GM18507 (cell line): ENCODE data around the gene NOTCH1.

Experiments used
- DNase-seq: peaks from one replicate; pipeline ENCODE4 v3.0.0; 2011; ENCODE audit warnings: low read depth; ENCODE audit not compliant: insufficient read length; ENCODE audit errors: extremely low spot score
- FAIRE-seq: peaks from 2 replicates; lab custom pipeline; 2011; peaks lifted over from hg19 to GRCh38; lab: Jason Lieb, UNC

The NOTCH1 gene

DNA sequence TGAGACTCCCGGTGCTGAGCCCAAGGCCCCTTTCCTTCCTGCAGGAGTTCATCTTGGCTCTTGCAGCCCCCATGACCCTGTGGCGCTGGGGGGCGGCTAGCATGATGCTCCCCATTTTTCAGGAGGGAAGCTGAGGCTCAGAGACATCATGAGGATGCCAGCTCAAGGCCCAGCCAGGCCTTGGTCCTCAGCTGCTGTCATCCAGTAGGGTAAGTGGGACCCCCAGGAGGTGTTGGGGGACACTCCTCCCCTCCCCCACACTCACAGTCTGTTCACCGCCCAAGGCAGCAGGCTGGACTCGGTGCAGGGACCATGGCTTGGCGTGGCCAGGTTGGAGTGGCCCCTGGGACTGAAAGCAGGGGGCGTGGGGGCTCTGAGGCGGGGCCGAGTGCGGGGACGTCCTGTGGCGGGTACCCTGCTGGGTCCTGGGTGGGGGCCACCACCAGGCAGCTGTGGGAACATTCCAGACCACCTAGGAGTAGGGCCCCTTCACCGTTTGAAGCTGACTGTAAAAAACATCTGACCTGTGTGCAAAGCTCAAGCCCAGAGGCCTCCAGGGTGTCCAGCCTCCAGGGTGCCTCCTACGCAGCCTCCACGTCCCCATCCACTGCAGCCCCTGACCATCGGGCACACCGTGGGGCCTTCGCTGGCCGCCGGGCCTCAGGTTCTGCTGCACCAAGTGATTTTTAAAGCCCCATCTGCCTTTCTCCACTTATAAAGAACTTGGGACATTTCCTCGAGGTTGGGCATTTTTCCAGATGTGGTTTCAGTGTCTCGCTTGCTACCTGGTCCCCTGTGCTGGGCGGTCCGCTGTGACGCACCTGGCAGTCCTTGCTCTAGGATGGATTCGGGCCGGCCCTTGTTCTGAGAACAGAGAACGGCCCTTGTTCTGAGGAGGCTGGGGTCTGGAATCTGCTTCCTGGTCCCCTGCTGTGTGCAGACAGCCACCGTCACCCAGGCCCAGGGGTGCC is 3.4 kb upstream of the NOTCH1 start:
- no peak for FAIRE-seq
- no peak for DNase-seq

GRCh38 chr9:136547508-136548215 is 1.8 kb upstream of the NOTCH1 start:
- DNase-seq (no peak), FAIRE-seq (no peak)

GRCh38 chr9:136546697-136547501 is 1.1 kb upstream of the NOTCH1 start:
- peak; percentile 36 for FAIRE-seq
- no peak for DNase-seq

- no peak for DNase-seq
- FAIRE-seq = no peak
Observed at GRCh38 chr9:136545692-136545964, 220 bp downstream of the NOTCH1 start.

GRCh38 chr9:136544964-136545691 is 720 bp downstream of the NOTCH1 start:
- FAIRE-seq (peak; percentile 75), DNase-seq (no peak)

DNA sequence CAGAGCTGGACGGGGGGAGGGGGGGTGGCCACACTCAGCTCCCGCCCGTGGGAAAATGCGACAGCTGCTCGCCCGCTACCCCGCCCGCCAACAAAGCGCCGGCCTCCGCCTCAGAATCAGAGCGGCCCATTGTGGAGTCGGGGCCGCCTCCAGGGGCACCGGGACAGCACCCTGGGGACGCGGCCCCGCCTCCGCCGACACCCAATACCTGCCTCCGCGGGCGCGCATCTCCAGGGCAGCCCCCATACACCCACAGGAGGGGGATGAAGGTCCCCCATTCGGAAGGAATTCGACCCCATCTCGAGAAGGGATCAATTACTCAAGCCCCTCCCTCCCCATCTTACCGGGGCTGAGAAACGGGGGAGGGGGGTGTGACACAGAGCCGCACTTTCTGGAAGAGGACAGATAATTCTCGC is 1.3 kb downstream of the NOTCH1 start:
- DNase-seq (no peak), FAIRE-seq (peak; percentile 52)

DNA sequence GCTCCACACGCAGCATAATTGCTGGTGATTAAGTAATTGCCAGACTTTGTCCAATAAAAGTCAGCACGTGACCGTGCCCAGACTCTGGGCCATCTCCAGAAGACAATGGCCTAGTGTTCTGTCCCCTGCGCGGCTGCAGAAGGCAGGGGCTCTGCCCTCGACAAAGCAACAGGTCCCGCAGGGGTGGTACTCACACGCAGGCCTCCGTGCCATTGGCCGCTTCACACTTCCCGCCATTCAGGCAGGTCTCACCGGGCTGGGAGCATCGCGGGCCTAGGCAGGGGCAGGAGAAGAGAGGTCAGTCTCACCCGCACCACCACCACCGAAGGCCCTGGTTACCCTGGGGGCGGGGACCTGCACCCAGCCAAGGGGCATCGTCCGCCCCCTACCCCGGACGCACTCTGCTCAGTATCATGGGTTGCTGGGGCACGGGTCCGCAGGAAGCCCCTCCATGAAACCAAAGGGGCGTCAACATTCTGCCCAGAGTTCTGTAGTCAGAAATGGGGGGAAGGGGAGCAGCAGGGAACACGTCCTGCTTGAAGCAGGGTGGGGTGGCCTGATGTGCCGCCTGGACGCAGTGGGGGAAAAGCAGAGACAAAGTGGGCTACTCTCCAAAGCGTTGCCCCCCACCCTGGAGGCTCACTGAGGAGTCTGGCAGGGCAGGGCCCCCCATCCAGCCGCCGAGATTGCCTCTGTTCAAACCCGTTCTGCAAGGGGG is 1.9 kb downstream of the NOTCH1 start:
- FAIRE-seq (no peak), DNase-seq (no peak)

DNA sequence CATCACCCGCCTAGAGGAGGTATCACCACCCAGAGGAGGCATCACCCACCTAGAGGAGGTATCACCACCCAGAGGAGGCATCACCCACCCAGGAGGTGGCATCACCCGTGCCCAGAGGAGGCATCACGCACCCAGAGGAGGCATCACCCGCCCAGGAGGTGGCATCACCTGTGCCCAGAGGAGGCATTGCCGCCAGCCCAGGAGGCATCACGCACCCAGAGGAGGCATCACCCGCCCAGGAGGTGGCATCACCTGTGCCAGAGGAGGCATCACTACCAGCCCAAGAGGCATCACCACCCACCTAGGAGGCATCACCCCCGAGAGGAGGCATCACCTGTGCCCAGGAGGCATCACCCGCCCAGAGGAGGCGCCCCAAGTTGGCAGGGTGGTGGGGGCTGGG is 2.6 kb downstream of the NOTCH1 start:
- no peak for FAIRE-seq
- DNase-seq = no peak

- DNase-seq (no peak), FAIRE-seq (no peak)
Observed at GRCh38 chr9:136542241-136543040, 3.4 kb downstream of the NOTCH1 start.

DNA sequence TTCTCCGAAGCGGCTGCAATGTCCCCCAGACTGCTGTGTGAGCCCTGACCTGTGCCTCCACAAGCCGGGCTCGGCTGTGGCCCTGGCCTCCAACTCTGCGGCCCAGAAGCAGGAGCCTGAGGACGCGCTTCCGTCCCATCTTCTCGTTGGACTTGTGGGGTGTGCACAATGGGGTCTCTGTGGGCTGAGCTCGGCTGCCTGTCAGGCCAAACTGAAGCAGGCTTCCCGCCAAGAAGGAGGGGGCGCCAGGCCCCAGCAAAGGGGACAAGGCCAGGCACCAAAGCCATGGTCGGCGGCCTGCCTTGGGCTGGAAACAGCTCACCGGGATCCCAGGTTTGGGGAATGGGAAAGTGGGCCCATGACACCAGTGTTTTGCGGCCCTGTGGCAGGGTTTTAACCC is 4.1 kb downstream of the NOTCH1 start:
- no peak for DNase-seq
- FAIRE-seq = no peak

DNA sequence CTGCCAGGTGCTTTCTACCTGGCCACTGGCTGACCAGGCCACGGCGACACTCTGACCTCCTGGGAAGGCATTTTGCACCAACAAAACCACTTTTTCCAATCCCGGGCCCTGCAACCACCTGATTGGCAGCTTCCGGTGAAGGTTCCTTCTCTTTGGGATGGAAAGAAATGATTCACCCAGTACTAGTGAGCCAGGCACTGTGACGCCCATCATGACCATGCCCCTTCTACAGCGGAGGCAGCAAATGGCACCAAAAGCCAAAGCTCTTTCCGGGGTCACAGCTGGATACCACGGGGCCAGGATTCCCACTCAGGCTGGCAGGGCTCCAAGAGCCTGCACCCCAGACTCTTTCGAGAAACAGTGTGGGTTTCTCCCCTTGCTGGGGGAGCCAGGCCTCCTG is 4.7 kb downstream of the NOTCH1 start:
- FAIRE-seq (no peak), DNase-seq (no peak)

DNA sequence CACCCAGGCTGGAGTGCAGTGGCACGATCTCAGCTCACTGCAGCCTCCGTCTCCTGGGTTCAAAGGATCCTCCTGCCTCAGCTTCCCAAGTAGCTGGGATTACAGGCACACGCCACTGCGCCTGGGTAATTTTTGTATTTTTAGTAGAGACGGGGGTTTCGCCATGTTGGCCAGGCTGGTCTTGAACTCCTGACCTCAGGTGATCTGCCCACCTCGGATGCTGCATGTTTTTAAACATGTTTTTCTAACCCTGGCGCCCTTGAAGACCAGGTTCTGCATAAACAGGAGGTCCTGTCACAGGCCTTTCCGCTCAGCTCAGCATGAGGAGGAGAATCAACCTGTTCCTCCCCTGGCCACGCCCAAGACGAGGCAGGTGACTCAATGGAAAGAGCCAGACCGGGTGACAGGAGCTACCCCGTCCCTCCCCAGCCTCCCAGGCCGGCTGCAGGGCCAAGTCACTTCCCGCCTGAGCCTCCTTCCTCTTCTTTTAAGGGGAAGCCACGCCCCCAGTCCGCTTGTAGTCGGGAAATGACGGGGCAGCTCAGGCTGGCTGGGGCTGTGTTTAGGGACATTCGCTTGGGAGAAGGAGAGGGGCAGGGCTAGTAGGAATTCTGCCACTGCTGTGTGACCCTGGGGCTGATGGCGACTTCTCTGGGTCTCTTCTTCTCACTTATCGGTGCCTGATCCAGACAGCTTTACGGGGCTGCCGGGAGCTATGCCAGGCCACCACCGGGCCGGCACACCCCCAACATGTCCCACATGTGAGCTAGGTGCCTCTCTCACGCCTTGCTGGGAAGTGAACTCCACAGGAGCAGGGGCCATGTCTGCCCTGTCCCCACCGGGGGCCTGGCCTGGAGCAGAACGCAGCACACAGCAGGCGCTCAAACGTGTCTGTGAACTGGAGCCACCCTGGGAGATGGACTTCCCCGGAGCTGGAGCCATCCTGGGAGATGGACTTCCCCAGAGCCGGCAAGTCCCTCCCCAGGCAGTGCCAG is 6.1 kb downstream of the NOTCH1 start:
- DNase-seq (peak; percentile 76), FAIRE-seq (peak; percentile 99)

GRCh38 chr9:136538599-136539426 is 7.0 kb downstream of the NOTCH1 start:
- DNase-seq (no peak), FAIRE-seq (no peak)

- FAIRE-seq (no peak), DNase-seq (no peak)
Observed at GRCh38 chr9:136537896-136538598, 7.8 kb downstream of the NOTCH1 start.

DNA sequence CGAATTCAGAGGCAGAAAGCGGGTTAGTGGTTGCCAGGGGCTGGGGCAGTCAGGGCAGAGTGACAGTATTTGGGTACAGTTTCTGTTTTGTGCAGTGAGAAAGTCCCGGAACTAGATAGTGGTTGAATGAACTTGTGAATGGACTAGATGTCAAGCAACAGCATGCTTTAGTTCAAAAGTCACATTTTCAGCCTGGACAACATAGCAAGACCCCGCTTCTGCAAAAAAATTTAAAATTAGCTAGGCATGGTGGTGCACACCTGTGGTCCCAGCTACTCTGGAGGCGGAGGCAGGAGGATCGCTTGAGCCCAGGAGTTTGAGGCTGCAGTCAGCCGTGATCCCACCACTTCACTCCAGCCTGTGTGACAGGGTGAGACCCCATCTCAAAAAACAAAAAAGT is 8.4 kb downstream of the NOTCH1 start:
- peak; percentile 56 for FAIRE-seq

More for the DNA sequence above, 8.4 kb downstream of the NOTCH1 start:
- DNase-seq = no peak
